Stimulated activated CD4-positive, alpha-beta T cell treated with anti-CD3 and anti-CD28 coated beads, Interleukin-1b, Interleukin-23, amount 100 ng/mL, for 1 hour (primary cell): Measurements from ENCODE around the gene DENND5B.
"Not testable (repeated sequence)": the region's sequence is repeated elsewhere in the genome, so short reads cannot be mapped to it uniquely, and the experiment has no call there.

Experiments used
- DNase-seq, 2 donors: peaks; one replicate each; pipeline ENCODE4 v3.0.0-alpha.2; 2020; ENCODE audit warnings: low read depth in 2 of 2

DENND5B gene

GRCh38 chr12:31377210-31377609 is 213.7 kb downstream of the DENND5B start:
- not testable (repeated sequence) for DNase-seq

DNA sequence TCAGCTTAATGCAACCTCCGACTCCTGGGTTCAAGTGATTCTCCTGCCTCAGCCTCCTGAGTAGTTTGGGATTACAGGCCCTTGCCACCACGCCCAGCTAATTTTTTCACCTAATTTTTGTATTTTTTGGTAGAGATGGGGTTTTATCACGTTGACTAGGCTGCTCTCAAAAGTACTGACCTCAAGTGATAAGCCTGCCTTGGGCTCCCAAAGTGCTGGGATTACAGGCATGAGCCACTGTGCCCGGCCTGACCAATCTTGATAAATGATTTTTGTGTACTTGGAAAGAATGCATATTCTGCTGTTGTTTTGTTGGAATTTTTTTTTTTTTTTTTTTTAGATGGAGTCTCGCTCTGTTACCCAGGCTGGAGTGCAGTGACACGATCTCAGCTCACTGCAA is 215.5 kb downstream of the DENND5B start:
- DNase-seq = not testable (repeated sequence)

GRCh38 chr12:31371256-31371620 is 219.7 kb downstream of the DENND5B start:
- DNase-seq = no peak

DNA sequence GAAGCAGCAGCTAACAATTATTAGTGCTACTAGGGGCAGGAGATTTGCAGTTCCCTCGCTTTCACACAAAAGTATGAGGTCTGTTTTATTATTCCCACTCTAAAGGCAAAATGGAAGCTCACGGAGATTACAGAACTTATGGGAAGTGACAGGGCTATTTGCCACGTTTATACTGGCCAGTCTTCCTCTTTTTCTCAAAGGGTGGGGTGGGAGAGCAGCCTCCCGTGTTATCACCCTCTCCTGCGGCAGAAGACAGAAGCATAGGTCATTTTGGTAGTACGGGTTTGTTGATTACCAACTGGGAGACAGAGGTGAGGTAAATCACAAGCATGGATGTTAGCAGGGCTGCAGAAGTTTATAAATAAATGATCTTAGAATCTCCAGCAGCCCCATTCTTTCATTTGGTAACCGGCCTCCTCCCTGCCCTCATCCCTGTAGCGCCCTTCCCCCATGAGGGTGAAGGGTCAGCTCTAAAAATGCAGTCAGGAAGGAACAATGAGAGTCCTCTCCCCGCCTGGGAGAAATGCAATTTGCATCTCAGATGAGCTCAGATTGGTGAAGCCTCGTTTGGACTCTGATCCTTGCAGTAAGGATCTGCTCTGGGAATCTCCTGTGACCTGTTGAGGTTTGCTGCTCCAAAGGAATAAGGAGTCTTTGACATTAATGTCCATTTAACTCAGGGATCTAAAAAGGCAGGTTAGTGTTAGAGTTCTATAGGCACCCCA is 220.2 kb downstream of the DENND5B start:
- no peak for DNase-seq

- no peak for DNase-seq
These were observed 221.0 kb downstream of the DENND5B start for GRCh38 chr12:31369712-31370521.

GRCh38 chr12:31368666-31369361 is 222.1 kb downstream of the DENND5B start:
- DNase-seq = no peak

GRCh38 chr12:31366104-31366621 is 224.8 kb downstream of the DENND5B start:
- no peak for DNase-seq

DNA sequence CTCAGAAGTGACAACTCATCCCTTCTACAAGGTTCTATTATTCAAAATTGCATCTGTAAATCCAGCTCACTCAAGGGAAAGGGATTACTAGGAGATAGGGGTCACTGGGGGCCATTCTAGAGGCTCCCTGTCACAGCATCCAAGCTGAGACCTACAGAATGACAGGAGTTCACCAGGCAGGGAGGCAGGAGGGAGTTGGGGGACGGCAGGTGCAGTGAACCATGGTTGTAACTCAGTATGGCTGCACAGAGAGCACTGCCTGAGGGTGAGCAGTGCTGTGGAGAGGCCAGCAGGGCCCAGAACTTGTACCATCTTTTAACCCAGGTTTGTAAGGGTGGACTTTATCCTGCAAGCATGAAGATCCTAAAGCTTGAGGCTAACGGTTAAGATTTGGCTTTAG is 227.1 kb downstream of the DENND5B start:
- DNase-seq = no peak

DNA sequence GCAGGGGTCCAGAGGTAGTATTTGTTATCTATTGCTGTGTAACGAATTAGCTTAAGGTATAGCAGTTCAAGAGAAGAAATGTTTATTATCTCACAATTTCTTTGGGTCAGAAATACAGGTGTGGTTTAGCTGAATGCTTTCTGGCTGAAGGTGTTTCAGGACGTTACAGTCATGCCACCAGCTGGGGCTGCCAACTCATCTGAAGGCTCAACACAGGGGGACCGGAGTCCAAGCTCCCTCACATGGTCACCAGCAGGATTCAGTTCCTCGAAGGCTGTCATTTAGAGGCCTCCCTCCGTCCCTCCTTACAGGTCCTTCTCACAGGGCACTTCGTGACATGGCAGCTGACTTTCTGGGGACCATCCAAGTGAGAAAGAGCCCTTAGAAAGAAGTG is 227.5 kb downstream of the DENND5B start:
- DNase-seq = no peak

- no peak for DNase-seq
These were observed 228.0 kb downstream of the DENND5B start for GRCh38 chr12:31362759-31363415.

- no peak for DNase-seq
These were observed 228.7 kb downstream of the DENND5B start for GRCh38 chr12:31362115-31362758.

DNA sequence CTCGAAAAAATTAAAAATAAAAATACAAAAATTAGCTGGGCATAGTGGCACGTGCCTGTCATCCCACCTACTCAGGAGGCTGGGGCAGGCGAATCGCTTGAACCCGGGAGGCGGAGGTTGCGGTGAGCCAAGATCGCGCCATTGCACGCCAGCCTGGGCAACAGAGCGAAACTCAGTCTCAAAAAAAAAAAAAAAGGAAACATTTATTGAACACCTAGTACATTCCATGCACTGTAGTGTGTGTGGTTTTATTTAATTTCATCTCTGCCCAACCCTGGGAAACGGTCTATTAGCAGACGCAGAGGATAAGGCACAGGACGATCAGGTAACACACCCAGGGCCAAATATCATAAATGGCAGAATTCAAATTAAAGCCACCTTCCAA is 229.2 kb downstream of the DENND5B start:
- DNase-seq = no peak

GRCh38 chr12:31355747-31356107 is 235.2 kb downstream of the DENND5B start:
- DNase-seq = no peak

DNA sequence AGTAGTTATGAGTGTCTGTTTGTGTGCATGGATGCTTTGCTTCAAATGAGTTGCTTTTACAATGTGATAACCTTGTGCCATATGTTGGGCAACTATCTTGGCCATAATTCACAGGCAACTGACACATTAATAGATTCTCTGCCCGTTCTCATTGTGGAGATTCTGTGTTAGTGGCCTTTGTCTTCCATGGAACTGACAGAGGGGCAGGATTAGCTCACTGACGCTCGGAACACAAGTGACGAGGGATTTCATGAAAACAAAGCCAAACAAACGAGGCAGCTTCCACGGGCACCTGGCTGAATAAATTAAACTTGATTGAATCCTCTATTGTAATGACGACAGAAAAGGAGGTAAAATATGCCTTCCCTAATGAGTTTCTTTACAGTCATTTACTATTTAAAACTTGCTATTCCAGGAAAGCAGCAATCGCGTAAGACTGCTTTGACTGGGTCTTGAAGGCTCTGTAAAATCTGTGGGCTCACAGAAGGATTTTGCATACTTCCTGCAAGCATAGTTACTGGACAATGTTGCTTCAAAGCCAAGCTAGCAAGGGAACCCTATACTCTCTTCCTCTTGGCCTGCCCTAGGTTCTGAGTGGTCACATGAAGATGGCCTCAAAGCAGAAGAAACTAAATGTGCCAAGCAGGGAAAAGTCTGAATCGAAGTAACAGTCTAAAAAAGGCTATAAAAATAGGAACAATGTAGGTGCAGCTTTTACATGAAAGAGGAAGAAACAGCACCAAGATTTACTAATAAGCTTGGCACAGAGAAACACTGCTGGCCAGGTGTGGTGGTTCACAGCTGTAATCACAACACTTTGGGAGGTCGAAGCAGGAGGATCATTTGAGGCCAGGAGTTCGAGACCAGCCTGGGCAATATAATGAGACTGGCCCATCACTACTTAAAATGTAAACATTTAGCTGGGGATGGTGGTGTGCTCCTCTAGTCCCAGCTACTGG is 236.9 kb downstream of the DENND5B start:
- no peak for DNase-seq

- no peak for DNase-seq
These were observed 244.7 kb downstream of the DENND5B start for GRCh38 chr12:31346267-31346666.

GRCh38 chr12:31343139-31343538 is 247.8 kb downstream of the DENND5B start:
- DNase-seq = no peak

- DNase-seq = no peak
These were observed 248.7 kb downstream of the DENND5B start for GRCh38 chr12:31342286-31342685.

DNA sequence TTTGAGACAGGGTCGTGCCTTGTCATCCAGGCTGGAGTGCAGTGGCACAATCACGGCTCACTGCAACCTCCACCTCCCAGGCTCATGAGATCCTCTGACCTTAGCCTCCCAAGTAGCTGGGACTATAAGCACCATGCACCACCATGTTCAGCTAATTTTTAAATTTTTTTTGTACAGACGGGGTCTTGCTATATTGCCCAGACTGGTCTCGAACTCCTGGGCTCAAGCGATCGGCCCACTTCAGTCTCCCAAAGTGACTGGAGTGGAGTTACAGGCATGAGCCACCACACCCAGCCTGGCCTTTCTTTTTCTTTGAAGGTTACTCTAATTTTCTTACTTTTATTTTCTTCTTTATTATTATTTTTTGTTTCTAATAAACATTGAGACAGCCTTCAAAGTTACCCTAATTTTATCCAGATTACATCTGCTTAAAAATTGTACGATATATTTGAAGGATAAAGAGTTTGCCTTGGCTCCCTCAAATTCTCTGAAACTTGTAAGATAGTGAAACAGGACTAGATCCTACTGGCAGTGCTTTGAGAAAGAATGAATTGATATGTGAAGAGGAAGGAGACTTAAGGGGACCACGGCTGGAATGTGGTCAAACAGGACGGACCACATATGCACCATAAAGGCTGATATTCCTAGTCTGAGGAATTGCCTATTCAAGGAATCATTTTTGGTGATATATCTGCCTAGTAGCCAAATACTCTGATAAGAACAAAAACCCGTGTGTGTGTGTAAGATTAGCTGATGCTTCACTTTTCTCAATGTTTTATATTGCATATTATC is 250.9 kb downstream of the DENND5B start:
- no peak for DNase-seq

DNA sequence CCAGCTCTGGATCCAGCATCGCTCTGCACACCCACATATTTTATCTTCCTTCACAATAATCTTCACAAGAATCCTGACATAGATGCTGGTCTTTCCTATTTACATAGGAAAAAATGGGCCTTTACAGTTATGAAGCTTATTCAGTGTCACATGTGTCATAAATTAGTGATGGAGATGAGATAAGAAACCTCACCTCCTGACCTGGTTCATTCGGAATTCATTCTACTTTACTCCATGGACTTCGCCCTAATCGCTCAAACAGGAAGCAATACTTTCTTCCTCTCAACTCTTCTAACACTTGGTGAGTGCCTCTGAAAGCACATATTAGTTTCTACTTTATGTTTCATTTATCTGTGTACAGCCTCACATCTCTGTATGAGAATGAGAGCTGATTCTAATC is 253.0 kb downstream of the DENND5B start:
- DNase-seq = no peak
